ENCODE results near the gene PHYH. TPM values are rescaled to one million over a fixed set of nuclear protein-coding genes. Genes with fewer than 3 reads are reported as not detected.

Gene PHYH
- 163 TPM for total RNA-seq
- long read RNA-seq, transcript PHYH-201 (9 exons, 1,577 nt): major isoform, 289 of 331 reads
- long read RNA-seq, partial matches to known transcripts: 11 of 331 reads
- long read RNA-seq, other reads (novel, unspliced or antisense): 28 of 331 reads

- Histone ChIP-seq H3K9me3 (replicated peaks) (no peaks in the 10 kb centered on the region), H3K4me1 (peaks cover 44% of the 10 kb centered on the region), H3K4me3 (peak within 1 kb of the TSS; percentile 96), H3K27ac (replicated peaks) (peak within 1 kb of the TSS; percentile 100), H3K36me3 (peaks cover 10% of the 10 kb centered on the region), H3K27me3 (ENCODE audit: low read depth) (no peaks in the 10 kb centered on the region)
- peak; percentile 93 for DNase-seq
- intact Hi-C loops (cut with micrococcal nuclease): no loop called here
- TF ChIP-seq CTCF (IDR thresholded peaks at IDR 0.05; ENCODE audit: borderline replicate concordance): no peak
Observed at GRCh38 chr10:13299437-13300287, at the start of gene PHYH. PHYH (minus strand) TSS chr10:13300064; CDS start chr10:13300042, 22 bp downstream.

GRCh38 chr10:13348216-13349017, 48.6 kb upstream of the PHYH start, which contains the start of gene SEPHS1:
SEPHS1 (minus strand) TSS chr10:13348293; CDS start chr10:13344950, 3,343 bp downstream.
- intact Hi-C loops (cut with micrococcal nuclease): no loop called here

GRCh38 chr10:13347500-13348156, 47.8 kb upstream of the PHYH start:
- H3K27ac ChIP-seq (replicated peaks): peak overlapping the region; percentile 98
- TF ChIP-seq CTCF (IDR thresholded peaks at IDR 0.05; ENCODE audit: borderline replicate concordance): no peak
- no peaks in the 10 kb centered on the region for H3K36me3 ChIP-seq
- peak overlapping the region; percentile 74 for H3K4me3 ChIP-seq
- H3K9me3 ChIP-seq (replicated peaks): no peaks in the 10 kb centered on the region
- H3K27me3 ChIP-seq (ENCODE audit: low read depth): peaks cover 17% of the 10 kb centered on the region
- DNase-seq: peak; percentile 86
- intact Hi-C loops (cut with micrococcal nuclease): no loop called here
- peaks cover 55% of the 10 kb centered on the region for H3K4me1 ChIP-seq

More at GRCh38 chr10:13348216-13349017, 48.6 kb upstream of the PHYH start, which contains the start of gene SEPHS1:
- H3K4me3 ChIP-seq: peak within 1 kb of the TSS; percentile 74
- DNase-seq: peak; percentile 75
- peak; percentile 26 for TF ChIP-seq CTCF (IDR thresholded peaks at IDR 0.05; ENCODE audit: borderline replicate concordance)
- H3K9me3 ChIP-seq (replicated peaks): no peaks in the 10 kb centered on the region
- peaks cover 50% of the 10 kb centered on the region for H3K4me1 ChIP-seq
- H3K27me3 ChIP-seq (ENCODE audit: low read depth): peaks cover 24% of the 10 kb centered on the region
- H3K27ac ChIP-seq (replicated peaks): peak within 1 kb of the TSS; percentile 98
- H3K36me3 ChIP-seq: no peaks in the 10 kb centered on the region

- H3K9me3 ChIP-seq (replicated peaks): no peaks in the 10 kb centered on the region
- no peak for DNase-seq
- no peak for TF ChIP-seq CTCF (IDR thresholded peaks at IDR 0.05; ENCODE audit: borderline replicate concordance)
- H3K27me3 ChIP-seq (ENCODE audit: low read depth): peaks cover 11% of the 10 kb centered on the region
- peak overlapping the region; percentile 74 for H3K4me3 ChIP-seq
- intact Hi-C loops (cut with micrococcal nuclease): no loop called here
- peaks cover 56% of the 10 kb centered on the region for H3K4me1 ChIP-seq
- no peaks in the 10 kb centered on the region for H3K36me3 ChIP-seq
- peak overlapping the region; percentile 98 for H3K27ac ChIP-seq (replicated peaks)
Observed at GRCh38 chr10:13347043-13347499, 47.2 kb upstream of the PHYH start.
